Airway epithelial cell (primary cell): ENCODE data around the gene CLEC20A. TPM values are rescaled to one million over a fixed set of nuclear protein-coding genes. Genes with fewer than 3 reads are reported as not detected.

Experiments
- total RNA-seq: library from RNA; depleted of rRNA; stranded (reverse); fragments of >200 nt; gene quantifications from 2 replicates; pipeline ENCODE4 v1.2.3, GENCODE V29; 2015

CLEC20A gene
- total RNA-seq: 0.28 TPM in 1 of 2 replicates, not detected in the other

DNA sequence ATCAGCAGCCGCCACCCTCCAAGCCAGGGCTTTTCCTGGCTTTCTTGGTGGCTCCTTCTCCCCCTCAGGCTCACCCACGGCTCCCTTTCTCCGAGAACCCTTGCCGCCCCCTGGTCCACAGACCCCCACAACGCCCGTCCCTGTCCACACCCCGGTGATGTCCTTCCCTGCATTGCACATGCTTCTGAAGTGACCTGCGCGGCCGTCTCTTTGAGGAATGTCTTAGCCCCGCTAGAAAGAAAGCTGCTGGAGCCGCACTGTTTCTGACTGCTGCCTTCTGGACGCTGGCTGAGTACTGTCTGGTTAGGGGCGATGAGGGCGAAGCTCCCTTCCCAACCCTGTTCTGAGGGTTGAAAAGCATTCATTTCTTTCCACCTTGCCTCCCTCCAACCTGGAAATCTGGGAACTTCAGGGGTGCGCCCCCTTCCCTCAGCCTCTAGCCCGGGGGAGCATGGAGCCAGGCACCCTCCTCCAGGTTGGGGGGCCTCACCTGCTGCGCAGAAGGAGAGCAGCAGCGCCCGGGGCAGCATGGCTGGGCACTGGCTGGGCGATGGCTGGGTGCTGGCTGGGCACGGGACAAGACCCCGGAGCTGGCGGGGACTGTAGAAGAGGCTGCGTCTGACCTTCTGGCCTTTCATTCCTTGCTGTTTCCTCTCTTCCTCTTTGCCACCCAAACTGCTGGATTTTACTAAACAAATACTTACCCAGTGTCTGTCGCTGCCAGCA is at the start of gene CLEC20A:
Gene CLEC20A (minus strand): TSS at position 555 of the 726 bp plus-strand sequence. CDS start 25 bp downstream, at position 530.

DNA sequence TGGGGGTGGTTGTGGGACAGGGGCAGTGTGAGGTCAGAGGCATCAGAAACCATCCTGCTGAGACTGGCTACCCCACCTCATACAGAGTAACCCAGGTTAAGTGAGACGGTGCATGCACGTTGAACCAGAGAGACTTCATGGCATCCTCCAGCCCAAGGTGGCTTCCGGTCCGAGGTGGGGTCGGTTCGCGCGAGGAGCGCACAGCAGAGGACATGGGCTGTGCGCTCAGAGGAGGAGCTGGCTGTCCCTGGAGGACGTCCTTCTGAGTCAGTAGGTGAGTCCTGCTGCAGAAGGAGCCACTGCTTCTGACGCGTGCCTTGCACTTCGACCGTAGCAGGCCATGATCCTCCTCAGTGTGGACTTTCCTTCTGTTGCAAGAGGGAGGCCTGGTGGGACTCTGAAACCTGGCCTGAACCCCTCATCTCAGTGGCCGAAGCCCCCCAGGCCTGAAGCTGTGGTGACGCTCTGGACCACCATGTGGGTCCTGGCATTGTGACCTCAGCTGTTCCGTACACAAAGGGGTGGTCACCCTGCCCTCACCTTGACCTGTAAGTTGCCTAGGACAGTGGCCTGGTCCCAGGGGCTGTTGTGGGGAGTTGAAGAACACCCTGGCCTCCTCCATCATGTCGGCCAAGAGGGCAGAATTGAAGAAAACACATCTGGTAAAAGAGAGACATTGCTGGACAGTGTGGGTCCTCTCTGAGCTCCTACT is 16.0 kb upstream of the CLEC20A start, which contains the start of gene TEX35:
Gene TEX35 (plus strand): TSS at position 544 of the 712 bp plus-strand sequence. CDS start 80 bp downstream, at position 624.

Other genes with a start within 250 kb of the CLEC20A start
- gene TEX35, start 16.1 kb upstream of the CLEC20A start, total RNA-seq: not detected in 2 replicates
- gene RALGPS2, start 228.3 kb upstream of the CLEC20A start, total RNA-seq: 12.7 and 15.1 TPM in 2 replicates